A172 (cell line): ENCODE data around the gene SLC12A5. TPM values are rescaled to one million over a fixed set of nuclear protein-coding genes. Genes with fewer than 3 reads are reported as not detected.
"Not testable (repeated sequence)": the region's sequence is repeated elsewhere in the genome, so short reads cannot be mapped to it uniquely, and the experiment has no call there.

ENCODE experiments used
- DNase-seq: peaks from one replicate; pipeline ENCODE4 v3.0.0-alpha.2; 2015; ENCODE audit warnings: low spot score
- total RNA-seq: library from RNA; depleted of rRNA; stranded (reverse); fragments of >200 nt; shearing (Covaris generic); gene quantifications from 2 replicates; pipeline ENCODE4 v1.2.3, GENCODE V29; 2014

SLC12A5 gene
- total RNA-seq, 1 experiment from 2014 or later = 0.90 TPM

- no peak for DNase-seq
Measured at GRCh38 chr20:46077642-46078305, 48.8 kb downstream of the SLC12A5 start.

GRCh38 chr20:46078954-46079353, 49.9 kb downstream of the SLC12A5 start:
- no peak for DNase-seq

GRCh38 chr20:46081074-46081473, 52.1 kb downstream of the SLC12A5 start:
- DNase-seq = no peak

- DNase-seq = no peak
Measured at GRCh38 chr20:46083101-46083500, 54.1 kb downstream of the SLC12A5 start.

GRCh38 chr20:46083531-46084061, 54.6 kb downstream of the SLC12A5 start:
- no peak for DNase-seq

GRCh38 chr20:46084805-46085178, 55.8 kb downstream of the SLC12A5 start:
- DNase-seq = no peak

- DNase-seq = peak; percentile 24
Measured at GRCh38 chr20:46085179-46085851, 56.3 kb downstream of the SLC12A5 start.

GRCh38 chr20:46087161-46087560, 58.1 kb downstream of the SLC12A5 start:
- no peak for DNase-seq

- DNase-seq = peak; percentile 23
Measured at GRCh38 chr20:46088409-46089166, 59.6 kb downstream of the SLC12A5 start.

- DNase-seq = no peak
Measured at GRCh38 chr20:46089167-46089416, 60.1 kb downstream of the SLC12A5 start.

- peak; percentile 91 for DNase-seq
Measured at GRCh38 chr20:46089417-46090388, 60.7 kb downstream of the SLC12A5 start, which contains the start of gene NCOA5. Gene NCOA5, minus strand, starts transcription at chr20:46089962. Its CDS starts 10,538 bp downstream, at chr20:46079424.

GRCh38 chr20:46091622-46092535, 62.9 kb downstream of the SLC12A5 start:
- not testable (repeated sequence) for DNase-seq

- no peak for DNase-seq
Measured at GRCh38 chr20:46093531-46093930, 64.5 kb downstream of the SLC12A5 start.

GRCh38 chr20:46099491-46100287, 70.7 kb downstream of the SLC12A5 start:
- no peak for DNase-seq

GRCh38 chr20:46100444-46100843, 71.4 kb downstream of the SLC12A5 start:
- DNase-seq = not testable (repeated sequence)

- no peak for DNase-seq
Measured at GRCh38 chr20:46100988-46101387, 72.0 kb downstream of the SLC12A5 start.

GRCh38 chr20:46101957-46102356, 72.9 kb downstream of the SLC12A5 start:
- no peak for DNase-seq

GRCh38 chr20:46102940-46103339, 73.9 kb downstream of the SLC12A5 start:
- DNase-seq = no peak

- no peak for DNase-seq
Measured at GRCh38 chr20:46104262-46104661, 75.2 kb downstream of the SLC12A5 start.

GRCh38 chr20:46107061-46107460, 78.0 kb downstream of the SLC12A5 start:
- DNase-seq = no peak
